Fibroblast of lung (primary cell): ENCODE measurements around the gene PRTN3.

ENCODE experiments used
- CTCF ChIP-seq, 2 donors: IDR thresholded peaks in 1 of 2; conservative IDR thresholded peaks in 1 of 2; 1 replicate in 1 of 2; 2 replicates in 1 of 2; pipeline ENCODE4 v1.5.1; 2011 to 2012; ENCODE audit warnings: low read length in 2 of 2, control low read depth in 1 of 2, inconsistent platforms in 1 of 2, low read depth in 1 of 2, mild to moderate bottlenecking in 1 of 2
- EZH2 ChIP-seq: IDR thresholded peaks from 2 replicates; pipeline ENCODE4 v1.5.1; 2012; ENCODE audit warnings: low read length, control low read depth, mild to moderate bottlenecking; ENCODE audit errors: missing control alignments

- TF ChIP-seq CTCF (conservative IDR thresholded peaks at IDR 0.05 in 1 of 2, IDR thresholded peaks at IDR 0.05 in 1 of 2; ENCODE audit: low read depth in 1 of 2, low read length in 2 of 2) (no peak), EZH2 (no peak)
These were observed 14.8 kb downstream of the PRTN3 start for GRCh38 chr19:855566-856120.
